Effector memory CD4-positive, alpha-beta T cell (primary cell): ENCODE data around the gene AHNAK2.

Experiments
- DNase-seq, 3 donors: peaks; one replicate each; pipeline ENCODE4 v3.0.0-alpha.2; 2020
- H3K27ac ChIP-seq: 2 replicates; pipeline ENCODE4 v1.7.0; 2013; ENCODE audit warnings: mild to moderate bottlenecking, low read length, moderate library complexity; ENCODE audit not compliant: insufficient read depth, poor library complexity, severe bottlenecking
- H3K27me3 ChIP-seq: replicated peaks from 2 replicates; pipeline ENCODE4 v1.7.0; 2013; ENCODE audit warnings: mild to moderate bottlenecking, low read length; ENCODE audit not compliant: insufficient read depth, control insufficient read depth, poor library complexity, severe bottlenecking
- H3K36me3 ChIP-seq: 2 replicates; pipeline ENCODE4 v1.7.0; 2013; ENCODE audit warnings: mild to moderate bottlenecking, low read length, moderate library complexity; ENCODE audit not compliant: control insufficient read depth, insufficient read depth
- H3K4me1 ChIP-seq: 2 replicates; pipeline ENCODE4 v1.7.0; 2013; ENCODE audit warnings: low read length, mild to moderate bottlenecking; ENCODE audit not compliant: control insufficient read depth, insufficient read depth, poor library complexity, severe bottlenecking
- H3K4me3 ChIP-seq: 2 replicates; pipeline ENCODE4 v1.7.0; 2013; ENCODE audit warnings: low read length, low read depth, mild to moderate bottlenecking; ENCODE audit not compliant: insufficient read depth, poor library complexity, severe bottlenecking
- H3K9me3 ChIP-seq: 2 replicates; pipeline ENCODE4 v1.7.0; 2013; ENCODE audit warnings: mild to moderate bottlenecking, low read length, moderate library complexity; ENCODE audit not compliant: control insufficient read depth

The AHNAK2 gene

DNA sequence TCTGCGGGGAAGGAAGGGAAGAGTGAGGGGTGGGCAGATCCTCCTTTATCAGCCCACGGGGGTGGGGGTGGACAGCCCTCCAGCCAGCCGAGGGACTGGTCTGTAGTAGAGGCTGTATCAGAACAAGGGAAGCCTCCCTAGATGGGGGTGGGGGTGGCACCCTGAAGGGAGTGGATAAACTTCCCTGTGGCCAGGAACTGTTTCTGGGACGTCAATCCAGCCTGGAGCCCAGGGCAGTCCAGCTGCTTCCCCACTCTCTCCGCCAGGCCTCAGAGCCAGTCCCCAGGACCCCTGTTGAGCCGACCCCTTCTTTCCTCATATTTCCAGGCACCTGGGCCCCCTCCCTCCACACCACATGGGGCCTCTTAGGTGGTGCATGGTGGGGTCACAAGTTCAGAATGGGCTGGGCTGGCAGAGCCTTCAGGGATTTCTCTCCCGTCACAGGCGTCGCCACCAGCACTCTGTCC lies 46.8 kb downstream of the AHNAK2 start:
- H3K4me3 ChIP-seq = no peak overlapping the region
- no peaks in the 10 kb centered on the region for H3K9me3 ChIP-seq
- peaks cover 9% of the 10 kb centered on the region for H3K4me1 ChIP-seq
- H3K27me3 ChIP-seq = peaks cover 12% of the 10 kb centered on the region
- DNase-seq = no peak
- H3K36me3 ChIP-seq = no peaks in the 10 kb centered on the region
- no peak overlapping the region for H3K27ac ChIP-seq

DNA sequence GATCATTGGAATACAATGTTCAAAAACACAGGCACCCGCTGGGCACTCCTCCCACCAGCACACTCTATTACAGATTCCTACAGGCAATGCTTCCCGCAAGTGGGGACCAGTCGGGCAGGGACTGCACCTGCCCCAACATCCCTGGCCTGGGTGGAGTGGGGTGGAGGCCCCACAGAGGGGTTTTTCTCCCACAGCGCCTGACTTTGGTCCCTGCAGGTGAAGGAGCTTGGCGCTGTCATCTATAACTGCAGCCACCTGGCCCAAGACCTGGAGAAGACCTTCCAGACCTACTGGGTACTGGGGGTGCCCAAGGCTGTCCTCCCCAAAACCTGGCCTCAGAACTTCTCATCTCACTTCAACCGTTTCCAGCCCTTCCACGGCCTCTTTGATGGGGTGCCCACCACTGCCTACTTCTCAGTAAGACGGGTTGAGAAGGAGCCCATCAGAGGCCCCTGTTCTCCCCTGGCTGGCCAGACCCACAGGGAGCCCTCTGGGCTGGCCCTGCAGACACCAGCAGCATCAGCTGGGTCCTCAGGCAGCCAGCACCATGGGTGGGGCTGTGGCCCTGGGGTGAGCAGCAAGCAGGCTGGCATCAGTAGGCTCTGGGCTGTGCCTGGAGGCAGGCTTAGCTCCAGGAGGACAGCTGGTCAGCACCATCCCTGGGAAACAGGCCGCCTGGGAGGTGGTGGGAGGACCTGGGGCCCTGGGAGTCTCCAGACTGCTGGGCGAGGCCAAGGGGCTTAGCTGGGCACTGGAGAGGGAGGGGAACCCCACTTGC lies 47.5 kb downstream of the AHNAK2 start:
- no peak for DNase-seq
- Histone ChIP-seq H3K36me3 (no peaks in the 10 kb centered on the region), H3K9me3 (no peaks in the 10 kb centered on the region), H3K27me3 (peaks cover 12% of the 10 kb centered on the region), H3K27ac (no peak overlapping the region), H3K4me3 (no peak overlapping the region), H3K4me1 (peaks cover 9% of the 10 kb centered on the region)

DNA sequence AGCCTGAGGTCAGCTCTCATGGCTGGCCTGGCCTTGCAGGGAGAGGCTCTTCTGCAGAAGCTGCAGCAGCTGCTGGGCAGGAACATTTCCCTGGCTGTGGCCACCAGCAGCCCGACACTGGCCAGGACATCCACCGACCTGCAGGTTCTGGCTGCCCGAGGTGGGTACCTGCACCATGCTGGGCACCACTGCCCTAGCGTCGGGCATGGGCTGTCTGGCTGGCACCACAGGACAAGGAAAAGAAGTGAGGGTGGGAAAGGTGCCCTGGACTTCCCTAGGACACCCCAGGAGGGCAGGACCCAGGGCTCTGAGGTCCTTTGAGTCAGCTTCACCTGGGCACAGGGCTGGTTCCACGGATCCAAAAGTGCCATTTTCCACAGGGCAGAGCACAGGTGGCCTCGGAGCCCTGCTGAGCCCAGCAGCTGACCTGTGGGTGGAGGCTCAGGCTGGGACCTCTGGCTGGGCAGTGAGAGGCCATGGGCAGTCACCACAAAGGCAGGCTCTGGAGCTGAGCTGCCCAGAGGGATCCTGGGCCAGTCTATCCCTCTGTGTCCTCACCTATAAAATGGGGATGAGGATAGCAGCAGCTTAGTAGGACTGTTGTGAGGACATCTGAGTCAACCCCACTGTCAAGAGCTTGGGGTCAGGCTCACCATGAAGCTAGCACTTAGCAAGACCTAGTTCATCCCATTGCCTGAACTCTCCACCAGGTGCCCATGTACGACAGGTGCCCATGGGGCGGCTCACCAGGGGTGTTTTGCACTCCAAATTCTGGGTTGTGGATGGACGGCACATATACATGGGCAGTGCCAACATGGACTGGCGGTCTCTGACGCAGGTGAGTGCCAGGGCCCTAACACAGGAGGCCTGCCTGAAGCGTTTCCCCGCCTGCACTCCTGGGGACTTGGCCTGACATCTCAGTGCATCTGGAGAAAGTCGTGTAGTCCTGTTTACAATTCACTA lies 48.6 kb downstream of the AHNAK2 start:
- no peaks in the 10 kb centered on the region for H3K36me3 ChIP-seq
- no peak overlapping the region for H3K4me3 ChIP-seq
- DNase-seq = no peak
- peaks cover 12% of the 10 kb centered on the region for H3K27me3 ChIP-seq
- H3K4me1 ChIP-seq = peaks cover 9% of the 10 kb centered on the region
- no peaks in the 10 kb centered on the region for H3K9me3 ChIP-seq
- no peak overlapping the region for H3K27ac ChIP-seq

DNA sequence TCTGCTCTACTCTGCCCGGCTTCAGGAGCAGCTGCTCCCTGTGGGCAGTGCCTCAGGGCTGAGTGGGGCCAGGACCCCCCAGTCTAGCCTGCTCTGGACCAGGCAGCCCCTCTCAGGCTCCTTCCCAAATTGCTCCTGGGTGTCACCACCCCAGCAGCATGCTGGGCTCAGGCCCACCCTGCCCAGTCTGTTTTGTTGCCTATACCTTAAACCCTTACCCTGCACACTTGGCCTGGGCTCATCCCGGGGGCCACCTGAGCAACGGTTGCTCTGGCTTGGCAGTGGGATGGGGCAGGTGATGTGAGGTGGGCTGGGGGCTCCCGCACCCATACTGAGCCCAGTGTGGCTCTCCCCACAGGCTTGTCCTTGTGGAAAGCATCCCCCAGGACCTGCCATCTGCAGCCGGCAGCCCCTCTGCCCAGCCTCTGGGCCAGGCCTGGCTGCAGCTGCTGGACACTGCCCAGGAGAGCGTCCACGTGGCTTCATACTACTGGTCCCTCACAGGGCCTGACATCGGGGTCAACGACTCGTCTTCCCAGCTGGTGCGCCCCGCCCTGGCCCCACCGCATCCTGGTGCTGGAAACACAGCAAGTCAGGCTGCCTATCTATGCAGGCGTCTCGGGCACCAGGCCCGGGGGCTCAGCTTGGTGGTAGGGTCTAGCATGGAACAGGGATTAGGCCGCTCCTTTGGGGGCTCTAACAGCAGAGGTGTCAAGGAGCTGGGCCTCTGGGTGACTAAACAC lies 49.6 kb downstream of the AHNAK2 start:
- no peak for DNase-seq
- H3K27ac ChIP-seq = no peak overlapping the region
- H3K4me1 ChIP-seq = peaks cover 5% of the 10 kb centered on the region

DNA sequence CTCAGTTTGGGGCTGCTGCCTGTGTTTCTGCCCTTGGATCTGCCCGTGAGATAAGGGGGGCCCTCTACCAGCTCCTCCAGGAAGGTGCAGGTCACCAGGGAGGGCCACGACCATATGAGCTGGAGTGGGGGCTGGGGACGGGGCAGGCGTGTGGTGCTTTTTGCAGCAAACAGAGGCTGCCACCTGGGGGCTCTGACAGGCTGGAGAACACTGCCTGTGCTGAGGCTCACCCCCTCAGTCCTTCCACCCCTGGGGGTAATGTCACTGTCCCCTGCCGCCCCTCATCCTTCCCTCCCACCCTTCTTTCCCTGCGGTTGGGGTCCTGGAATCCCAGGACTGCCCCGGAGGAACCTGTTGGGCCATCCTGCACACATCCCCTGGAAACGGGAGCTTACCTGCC lies 50.3 kb downstream of the AHNAK2 start:
- no peak overlapping the region for H3K4me3 ChIP-seq
- no peaks in the 10 kb centered on the region for H3K36me3 ChIP-seq
- H3K27me3 ChIP-seq = peaks cover 8% of the 10 kb centered on the region
- peaks cover 2% of the 10 kb centered on the region for H3K4me1 ChIP-seq
- H3K9me3 ChIP-seq = no peaks in the 10 kb centered on the region
- H3K27ac ChIP-seq = no peak overlapping the region
- DNase-seq = no peak

More for the DNA sequence above, 49.6 kb downstream of the AHNAK2 start:
- no peak overlapping the region for H3K4me3 ChIP-seq
- no peaks in the 10 kb centered on the region for H3K9me3 ChIP-seq
- no peaks in the 10 kb centered on the region for H3K36me3 ChIP-seq
- peaks cover 8% of the 10 kb centered on the region for H3K27me3 ChIP-seq

DNA sequence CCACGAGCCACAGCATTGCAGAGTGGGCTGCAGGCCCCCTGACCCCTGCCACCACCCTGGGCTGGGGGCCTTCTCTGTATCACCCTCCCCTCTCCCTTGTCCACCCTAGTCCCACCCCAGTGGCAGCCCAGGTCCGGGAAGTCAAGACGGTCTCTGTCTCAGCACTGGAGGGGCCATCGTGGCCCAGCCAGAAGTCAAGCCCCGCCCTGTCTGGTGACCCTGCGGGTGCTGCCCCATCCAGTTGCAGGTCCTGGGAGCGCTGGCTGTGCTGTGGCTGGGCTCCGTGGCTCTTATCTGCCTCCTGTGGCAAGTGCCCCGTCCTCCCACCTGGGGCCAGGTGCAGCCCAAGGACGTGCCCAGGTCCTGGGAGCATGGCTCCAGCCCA lies 50.8 kb downstream of the AHNAK2 start:
- no peak overlapping the region for H3K27ac ChIP-seq
- H3K9me3 ChIP-seq = no peaks in the 10 kb centered on the region
- no peak overlapping the region for H3K4me3 ChIP-seq
- H3K36me3 ChIP-seq = no peaks in the 10 kb centered on the region
- H3K4me1 ChIP-seq = no peaks in the 10 kb centered on the region
- peaks cover 8% of the 10 kb centered on the region for H3K27me3 ChIP-seq
- no peak for DNase-seq

DNA sequence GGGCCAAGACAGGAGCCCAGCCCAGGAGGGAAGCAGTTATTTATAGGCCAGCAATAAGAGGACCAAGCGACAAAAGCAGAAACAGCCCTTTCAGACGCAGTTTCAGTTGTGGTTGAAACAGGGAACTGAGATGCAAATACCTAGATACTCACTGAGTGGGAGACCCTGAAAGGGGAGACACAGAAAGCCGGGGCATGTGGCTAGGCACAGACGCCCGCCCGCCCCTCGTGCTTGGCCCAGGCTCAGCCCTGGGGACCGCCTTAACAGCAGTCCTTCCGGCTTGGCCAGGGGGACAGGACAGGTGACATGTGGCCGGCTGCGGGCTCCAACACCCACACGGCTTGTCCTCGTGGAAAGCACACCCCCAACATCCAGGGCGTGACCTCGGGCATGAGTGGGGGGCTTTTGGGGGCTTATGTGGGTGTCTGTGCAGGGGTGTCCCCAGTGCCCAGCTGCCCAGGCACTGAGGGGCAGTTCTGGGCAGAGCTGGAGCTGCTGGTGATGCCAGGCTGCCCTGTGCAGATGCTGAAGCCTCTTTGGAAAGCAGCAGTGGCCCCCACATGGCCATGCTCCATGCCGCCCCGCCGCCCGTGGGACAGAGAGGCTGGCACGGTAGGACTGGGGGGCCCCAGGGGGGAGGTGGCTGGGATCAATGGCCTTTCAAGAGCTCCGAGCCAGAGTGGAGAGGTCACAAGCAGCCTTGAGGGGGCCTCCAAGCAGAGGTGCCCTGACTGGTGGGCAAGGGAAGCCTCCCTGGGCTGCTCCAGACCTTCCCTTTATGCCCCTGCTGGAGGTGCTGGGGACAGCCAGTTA lies 51.3 kb downstream of the AHNAK2 start:
- Histone ChIP-seq H3K9me3 (no peaks in the 10 kb centered on the region), H3K27me3 (peaks cover 8% of the 10 kb centered on the region), H3K27ac (no peak overlapping the region), H3K4me1 (no peaks in the 10 kb centered on the region), H3K4me3 (no peak overlapping the region), H3K36me3 (no peaks in the 10 kb centered on the region)
- DNase-seq = no peak

DNA sequence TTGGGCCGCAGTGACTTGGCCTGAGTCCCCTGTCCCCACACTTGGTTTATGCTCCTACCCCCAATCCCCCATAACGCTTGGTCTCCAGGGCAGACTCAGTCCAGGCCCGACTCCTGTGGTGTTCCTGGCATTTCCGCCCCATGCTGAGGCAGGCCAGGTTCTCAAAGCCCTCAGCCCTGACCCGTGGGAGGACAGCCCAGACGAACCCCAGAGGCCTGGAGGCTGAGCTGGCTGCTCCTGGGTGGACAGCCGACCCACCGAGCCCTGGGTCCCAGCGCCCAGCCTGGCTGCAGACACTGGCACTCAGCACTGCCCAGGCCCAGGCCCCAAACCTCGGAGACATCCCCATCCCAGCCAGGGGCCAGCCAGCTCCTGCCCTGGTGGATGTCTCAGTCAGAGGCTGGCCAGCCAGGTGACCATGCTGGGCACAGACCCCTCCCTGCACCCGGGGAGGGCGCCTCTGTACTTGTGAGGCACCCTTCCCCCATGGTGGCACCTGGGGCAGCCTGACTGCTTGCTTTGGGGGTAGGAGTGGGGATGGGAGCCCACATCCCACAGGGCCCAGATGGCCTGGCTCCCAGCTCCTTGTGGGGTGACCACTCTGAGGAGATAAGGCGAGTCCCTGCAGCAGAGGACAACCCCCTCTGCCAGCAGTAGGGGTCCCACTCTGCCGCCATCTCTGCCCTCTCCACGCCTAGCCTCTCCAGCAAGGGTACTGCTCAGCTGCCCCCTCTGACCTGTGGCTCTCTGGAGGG lies 52.1 kb downstream of the AHNAK2 start:
- Histone ChIP-seq H3K4me3 (no peak overlapping the region), H3K27ac (no peak overlapping the region)
- no peak for DNase-seq

More for the DNA sequence above, 52.1 kb downstream of the AHNAK2 start:
- H3K4me1 ChIP-seq = no peaks in the 10 kb centered on the region
- no peaks in the 10 kb centered on the region for H3K9me3 ChIP-seq
- H3K27me3 ChIP-seq = peaks cover 8% of the 10 kb centered on the region
- H3K36me3 ChIP-seq = no peaks in the 10 kb centered on the region
